GM18498 (cell line): Measurements from ENCODE around the gene HIF1A.

Experiments used
- ATAC-seq: cut with Tn5 transposase; IDR thresholded peaks from one replicate; pipeline ENCODE4 v1.9.1; 2021; ENCODE audit warnings: mild to moderate bottlenecking, moderate library complexity; ENCODE audit not compliant: unreplicated experiment

HIF1A gene

DNA sequence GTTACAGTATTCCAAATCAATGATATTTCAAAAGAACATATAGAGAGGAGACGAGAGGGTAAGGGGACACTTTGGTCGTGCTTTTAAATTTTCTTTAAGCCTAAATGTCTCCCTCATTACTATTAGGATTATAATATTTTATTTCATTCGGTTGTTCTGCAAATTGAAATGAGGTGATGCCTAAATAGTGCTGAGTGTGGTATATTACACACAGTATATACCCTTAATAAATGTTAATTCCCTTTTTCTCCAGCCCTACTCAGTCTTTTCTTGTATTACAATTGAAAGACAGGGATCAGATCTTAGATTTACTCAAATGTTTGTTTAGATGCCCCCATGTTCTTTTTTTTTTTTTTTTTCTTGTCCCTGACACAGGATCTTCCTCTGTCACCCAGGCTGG, 74.6 kb downstream of the HIF1A start:
- ATAC-seq: no peak

DNA sequence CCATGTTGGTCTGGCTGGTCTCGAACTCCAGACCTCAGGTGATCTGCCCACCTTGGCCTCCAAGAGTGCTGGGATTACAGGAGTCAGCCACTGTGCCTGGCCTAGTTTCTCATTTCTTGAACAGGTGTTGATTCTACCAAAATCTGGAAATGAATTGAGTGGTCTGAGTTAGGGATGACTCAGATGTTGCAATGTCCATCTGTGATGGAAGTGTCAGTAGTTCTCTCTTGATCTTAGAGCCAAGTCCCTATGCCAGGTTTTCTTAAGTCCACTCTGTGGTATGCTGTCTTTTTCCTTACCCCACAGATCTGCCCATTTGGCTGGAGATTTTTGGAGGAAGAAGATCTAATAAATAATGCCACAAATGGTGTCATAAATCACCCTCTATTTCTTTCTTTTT, 79.5 kb downstream of the HIF1A start:
- no peak for ATAC-seq

DNA sequence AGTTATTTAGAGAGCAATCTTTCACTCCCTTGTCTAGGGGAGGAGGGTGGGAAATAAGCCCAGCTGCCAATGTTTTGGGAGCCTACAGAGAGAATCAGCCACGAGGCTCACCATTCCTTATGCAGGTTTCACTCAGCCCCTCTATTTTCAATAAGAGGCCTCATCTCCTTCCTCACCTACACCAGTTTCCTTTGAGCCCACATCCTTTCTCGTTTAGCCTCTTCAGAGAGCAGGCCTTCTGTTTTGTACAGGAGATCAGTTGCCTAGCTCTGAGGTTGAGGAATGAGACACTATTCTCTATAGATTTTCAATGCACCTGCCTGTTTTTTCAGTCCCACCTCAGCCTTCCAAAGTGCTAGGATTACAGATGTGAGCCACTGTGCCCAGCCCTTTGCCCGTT, 84.8 kb downstream of the HIF1A start:
- peak; percentile 80 for ATAC-seq

DNA sequence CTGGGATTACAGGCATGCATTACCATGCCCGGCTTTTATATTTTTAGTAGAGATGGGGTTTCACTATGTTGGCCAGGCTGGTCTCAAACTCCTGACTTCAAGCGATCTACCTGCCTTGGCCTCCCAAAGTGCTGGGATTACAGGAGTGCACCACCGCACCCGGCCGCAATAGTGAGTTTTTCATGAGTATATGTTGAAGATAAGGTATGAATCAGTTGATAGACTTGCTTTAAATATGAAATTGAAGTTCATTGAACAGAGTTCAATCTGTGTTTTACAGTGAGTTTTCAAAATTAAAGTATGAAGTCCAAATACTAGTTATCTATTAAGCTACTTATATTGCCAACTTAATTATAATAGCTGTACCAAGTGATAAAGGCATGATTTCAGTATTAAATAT, 102.0 kb downstream of the HIF1A start:
- no peak for ATAC-seq
